GM12878 (cell line): ENCODE data around the gene CRYAB.

Experiments used
- CHD2 ChIP-seq: IDR thresholded peaks from 2 replicates; pipeline ENCODE4 v1.6.1; 2011; ENCODE audit warnings: low read depth, low read length, improper control_type of control experiment, borderline replicate concordance
- EZH2 ChIP-seq: IDR thresholded peaks from 2 replicates; pipeline ENCODE4 v1.6.1; 2012; ENCODE audit warnings: low read depth, mild to moderate bottlenecking, control low read depth, inconsistent platforms, low read length, borderline replicate concordance; ENCODE audit not compliant: control insufficient read depth
- FOXK2 ChIP-seq: fragments of 450-650 bp; IDR thresholded peaks from 2 replicates; pipeline ENCODE4 v1.6.1; 2017; ENCODE audit warnings: mild to moderate bottlenecking, moderate library complexity
- POLR2A ChIP-seq: IDR thresholded peaks from 2 replicates; pipeline ENCODE4 v1.6.1; 2011; ENCODE audit warnings: low read depth, mild to moderate bottlenecking, low read length
- RCOR1 ChIP-seq: conservative IDR thresholded peaks from 2 replicates; pipeline ENCODE4 v1.6.1; 2012; ENCODE audit warnings: low read depth, low read length, improper control_type of control experiment
- SMC3 ChIP-seq: IDR thresholded peaks from 2 replicates; pipeline ENCODE4 v1.6.1; 2011; ENCODE audit warnings: low read length, improper control_type of control experiment, borderline replicate concordance
- TCF3 ChIP-seq: IDR thresholded peaks from 2 replicates; pipeline ENCODE4 v1.6.1; 2012; ENCODE audit warnings: low read depth, mild to moderate bottlenecking, low read length, borderline replicate concordance; ENCODE audit not compliant: insufficient read depth
- YBX1 ChIP-seq: fragments of 450-650 bp; IDR thresholded peaks from 2 replicates; pipeline ENCODE4 v1.6.1; 2016; ENCODE audit warnings: antibody characterized with exemption
- ZNF207 ChIP-seq: fragments of 450-650 bp; IDR thresholded peaks from 2 replicates; pipeline ENCODE4 v1.6.1; 2014; ENCODE audit warnings: antibody characterized with exemption, mild to moderate bottlenecking, borderline replicate concordance
- ZNF24 ChIP-seq: fragments of 450-650 bp; IDR thresholded peaks from 2 replicates; pipeline ENCODE4 v1.6.1; 2017; ENCODE audit warnings: antibody characterized with exemption, mild to moderate bottlenecking
- TF ChIP-seq, protein P1 (sequence below), 3 experiments: IDR thresholded peaks in 2 of 3; conservative IDR thresholded peaks in 1 of 3; 2 replicates each; pipeline ENCODE4 v1.5.1; 2011; ENCODE audit warnings: low read depth in 3 of 3, low read length in 3 of 3, mild to moderate bottlenecking in 3 of 3, control low read depth in 2 of 3, moderate library complexity in 2 of 3, inconsistent platforms in 1 of 3, mixed read lengths in 1 of 3; ENCODE audit not compliant: control insufficient read depth in 2 of 3, insufficient read depth in 1 of 3; ENCODE audit errors: extremely low read depth in 1 of 3
- TF ChIP-seq, protein P2 (sequence below): fragments of 450-650 bp; IDR thresholded peaks from 2 replicates; pipeline ENCODE4 v1.6.1; 2016; ENCODE audit warnings: mild to moderate bottlenecking

DNA sequence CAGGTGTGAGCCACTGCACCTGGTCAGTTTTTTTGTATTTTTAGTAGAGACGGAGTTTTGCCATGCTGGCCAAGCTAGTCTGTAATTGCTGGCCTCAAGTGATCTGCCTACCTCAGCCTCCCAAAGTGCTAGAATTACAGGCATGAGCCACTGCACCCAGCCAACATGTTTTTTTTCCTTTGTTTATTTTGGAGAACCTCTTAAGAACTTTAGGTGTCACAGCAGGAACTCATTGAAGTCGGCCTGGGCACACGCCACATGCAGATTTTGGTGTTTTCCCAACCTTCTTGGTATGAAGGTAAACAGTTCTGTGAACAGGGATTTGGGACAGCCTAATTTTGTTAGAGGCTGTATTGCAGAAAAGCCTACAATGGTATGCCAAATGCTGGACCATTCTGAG lies 34.9 kb upstream of the CRYAB start:
- TF ChIP-seq, protein P1, sequence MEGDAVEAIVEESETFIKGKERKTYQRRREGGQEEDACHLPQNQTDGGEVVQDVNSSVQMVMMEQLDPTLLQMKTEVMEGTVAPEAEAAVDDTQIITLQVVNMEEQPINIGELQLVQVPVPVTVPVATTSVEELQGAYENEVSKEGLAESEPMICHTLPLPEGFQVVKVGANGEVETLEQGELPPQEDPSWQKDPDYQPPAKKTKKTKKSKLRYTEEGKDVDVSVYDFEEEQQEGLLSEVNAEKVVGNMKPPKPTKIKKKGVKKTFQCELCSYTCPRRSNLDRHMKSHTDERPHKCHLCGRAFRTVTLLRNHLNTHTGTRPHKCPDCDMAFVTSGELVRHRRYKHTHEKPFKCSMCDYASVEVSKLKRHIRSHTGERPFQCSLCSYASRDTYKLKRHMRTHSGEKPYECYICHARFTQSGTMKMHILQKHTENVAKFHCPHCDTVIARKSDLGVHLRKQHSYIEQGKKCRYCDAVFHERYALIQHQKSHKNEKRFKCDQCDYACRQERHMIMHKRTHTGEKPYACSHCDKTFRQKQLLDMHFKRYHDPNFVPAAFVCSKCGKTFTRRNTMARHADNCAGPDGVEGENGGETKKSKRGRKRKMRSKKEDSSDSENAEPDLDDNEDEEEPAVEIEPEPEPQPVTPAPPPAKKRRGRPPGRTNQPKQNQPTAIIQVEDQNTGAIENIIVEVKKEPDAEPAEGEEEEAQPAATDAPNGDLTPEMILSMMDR (IDR thresholded peaks at IDR 0.05 in 2 of 3, conservative IDR thresholded peaks at IDR 0.05 in 1 of 3; ENCODE audit: control insufficient read depth in 2 of 3, extremely low read depth in 1 of 3, insufficient read depth in 1 of 3, low read depth in 3 of 3, low read length in 3 of 3), result no peak
- TF ChIP-seq ZNF24, result no peak
- no peak for TF ChIP-seq FOXK2
- no peak for TF ChIP-seq CHD2
- no peak for TF ChIP-seq TCF3
- no peak for TF ChIP-seq RCOR1
- TF ChIP-seq POLR2A, result no peak
- TF ChIP-seq EZH2, result no peak
- TF ChIP-seq, protein P2, sequence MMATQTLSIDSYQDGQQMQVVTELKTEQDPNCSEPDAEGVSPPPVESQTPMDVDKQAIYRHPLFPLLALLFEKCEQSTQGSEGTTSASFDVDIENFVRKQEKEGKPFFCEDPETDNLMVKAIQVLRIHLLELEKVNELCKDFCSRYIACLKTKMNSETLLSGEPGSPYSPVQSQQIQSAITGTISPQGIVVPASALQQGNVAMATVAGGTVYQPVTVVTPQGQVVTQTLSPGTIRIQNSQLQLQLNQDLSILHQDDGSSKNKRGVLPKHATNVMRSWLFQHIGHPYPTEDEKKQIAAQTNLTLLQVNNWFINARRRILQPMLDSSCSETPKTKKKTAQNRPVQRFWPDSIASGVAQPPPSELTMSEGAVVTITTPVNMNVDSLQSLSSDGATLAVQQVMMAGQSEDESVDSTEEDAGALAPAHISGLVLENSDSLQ, result no peak
- TF ChIP-seq SMC3, result no peak
- no peak for TF ChIP-seq YBX1
- no peak for TF ChIP-seq ZNF207
